Ascending aorta (tissue), 2 donors: ENCODE data around the gene CDH20. TPM values are rescaled to one million over a fixed set of nuclear protein-coding genes. Genes with fewer than 3 reads are reported as not detected.

Experiments used
- DNase-seq, 2 donors: peaks; one replicate each; pipeline ENCODE4 v3.0.0-alpha.2; 2019; ENCODE audit warnings: low spot score in 2 of 2
- H3K27ac ChIP-seq, 2 donors: fragments of 200-600 bp; sonication (generic); one replicate each; pipeline ENCODE4 v1.5.1; 2016 to 2017; ENCODE audit warnings: mild to moderate bottlenecking in 1 of 2
- H3K27me3 ChIP-seq: fragments of 200-600 bp; sonication (generic); one replicate; pipeline ENCODE4 v1.5.1; 2017
- H3K36me3 ChIP-seq, 2 donors: fragments of 200-600 bp; sonication (generic); one replicate each; pipeline ENCODE4 v1.5.1; 2016
- H3K4me1 ChIP-seq, 2 donors: fragments of 200-600 bp; sonication (generic); one replicate each; pipeline ENCODE4 v1.5.1; 2016 to 2017; ENCODE audit warnings: mild to moderate bottlenecking in 1 of 2
- H3K4me3 ChIP-seq, 2 donors: fragments of 200-600 bp; sonication (generic); one replicate each; pipeline ENCODE4 v1.5.1; 2016 to 2017; ENCODE audit warnings: mild to moderate bottlenecking in 1 of 2
- H3K9me3 ChIP-seq, 2 donors: fragments of 200-600 bp; sonication (generic); one replicate each; pipeline ENCODE4 v1.5.1; 2016
- CTCF ChIP-seq, 3 experiments: fragments of 200-600 bp in 2 of 3; fragments of 450-650 bp in 1 of 3; sonication (generic) in 2 of 3; IDR thresholded peaks; one replicate each; pipeline ENCODE4 v1.5.1; 2016 to 2019; ENCODE audit warnings: antibody characterized with exemption in 3 of 3, mild to moderate bottlenecking in 1 of 3, moderate library complexity in 1 of 3
- intact Hi-C: fragments of 100-400 bp; cut with DNase I; formaldehyde crosslinking; loops from one replicate; pipeline ENCODE4 v1.15.1; 2023
- total RNA-seq: library from RNA; depleted of rRNA; stranded (reverse); fragments of >200 nt; gene quantifications from one replicate; pipeline ENCODE4 v1.1.0, GENCODE V29; 2016

CDH20 gene
- total RNA-seq, 1 donor from 2014 or later, result not detected

- TF ChIP-seq CTCF (IDR thresholded peaks at IDR 0.05), result no peak
- DNase-seq, result no peak
- Histone ChIP-seq H3K4me3 (no peak overlapping the region), H3K4me1 (no peaks in the 10 kb centered on the region), H3K27ac (no peak overlapping the region), H3K9me3 (no peaks in the 10 kb centered on the region), H3K36me3 (no peaks in the 10 kb centered on the region), H3K27me3 (no peaks in the 10 kb centered on the region)
- intact Hi-C loops, result no loop called here
These were observed 223.1 kb downstream of the CDH20 start for GRCh38 chr18:61556316-61556715.

- TF ChIP-seq CTCF (IDR thresholded peaks at IDR 0.05), result no peak
- H3K27ac ChIP-seq, result no peak overlapping the region
- H3K36me3 ChIP-seq, result no peaks in the 10 kb centered on the region
- DNase-seq, result no peak
- H3K27me3 ChIP-seq, result no peaks in the 10 kb centered on the region
- intact Hi-C loops, result no loop called here
- H3K4me3 ChIP-seq, result no peak overlapping the region
- H3K4me1 ChIP-seq, result no peaks in the 10 kb centered on the region
- no peaks in the 10 kb centered on the region for H3K9me3 ChIP-seq
These were observed 223.6 kb downstream of the CDH20 start for GRCh38 chr18:61556862-61557261.

GRCh38 chr18:61569176-61569892 lies 236.1 kb downstream of the CDH20 start:
- Histone ChIP-seq H3K27ac (peak overlapping the region in 1 of 2 donors; percentile 42), H3K36me3 (no peaks in the 10 kb centered on the region), H3K4me1 (no peaks in the 10 kb centered on the region), H3K9me3 (no peaks in the 10 kb centered on the region), H3K27me3 (no peaks in the 10 kb centered on the region), H3K4me3 (no peak overlapping the region)
- DNase-seq, result no peak
- no peak for TF ChIP-seq CTCF (IDR thresholded peaks at IDR 0.05)
- intact Hi-C loops, result no loop called here

GRCh38 chr18:61570070-61570469 lies 236.8 kb downstream of the CDH20 start:
- Histone ChIP-seq H3K27me3 (no peaks in the 10 kb centered on the region), H3K27ac (no peak overlapping the region), H3K36me3 (no peaks in the 10 kb centered on the region), H3K4me3 (no peak overlapping the region), H3K4me1 (no peaks in the 10 kb centered on the region), H3K9me3 (no peaks in the 10 kb centered on the region)
- DNase-seq, result no peak
- intact Hi-C loops, result no loop called here
- TF ChIP-seq CTCF (IDR thresholded peaks at IDR 0.05), result no peak

- no peaks in the 10 kb centered on the region for H3K9me3 ChIP-seq
- no peak for DNase-seq
- no peak overlapping the region for H3K4me3 ChIP-seq
- intact Hi-C loops, result no loop called here
- H3K27me3 ChIP-seq, result no peaks in the 10 kb centered on the region
- TF ChIP-seq CTCF (IDR thresholded peaks at IDR 0.05), result no peak
- H3K27ac ChIP-seq, result no peak overlapping the region
- no peaks in the 10 kb centered on the region for H3K4me1 ChIP-seq
- no peaks in the 10 kb centered on the region for H3K36me3 ChIP-seq
These were observed 238.9 kb downstream of the CDH20 start for GRCh38 chr18:61572084-61572655.
